Measurements from ENCODE around the gene DOCK3.

The DOCK3 gene, protein sequence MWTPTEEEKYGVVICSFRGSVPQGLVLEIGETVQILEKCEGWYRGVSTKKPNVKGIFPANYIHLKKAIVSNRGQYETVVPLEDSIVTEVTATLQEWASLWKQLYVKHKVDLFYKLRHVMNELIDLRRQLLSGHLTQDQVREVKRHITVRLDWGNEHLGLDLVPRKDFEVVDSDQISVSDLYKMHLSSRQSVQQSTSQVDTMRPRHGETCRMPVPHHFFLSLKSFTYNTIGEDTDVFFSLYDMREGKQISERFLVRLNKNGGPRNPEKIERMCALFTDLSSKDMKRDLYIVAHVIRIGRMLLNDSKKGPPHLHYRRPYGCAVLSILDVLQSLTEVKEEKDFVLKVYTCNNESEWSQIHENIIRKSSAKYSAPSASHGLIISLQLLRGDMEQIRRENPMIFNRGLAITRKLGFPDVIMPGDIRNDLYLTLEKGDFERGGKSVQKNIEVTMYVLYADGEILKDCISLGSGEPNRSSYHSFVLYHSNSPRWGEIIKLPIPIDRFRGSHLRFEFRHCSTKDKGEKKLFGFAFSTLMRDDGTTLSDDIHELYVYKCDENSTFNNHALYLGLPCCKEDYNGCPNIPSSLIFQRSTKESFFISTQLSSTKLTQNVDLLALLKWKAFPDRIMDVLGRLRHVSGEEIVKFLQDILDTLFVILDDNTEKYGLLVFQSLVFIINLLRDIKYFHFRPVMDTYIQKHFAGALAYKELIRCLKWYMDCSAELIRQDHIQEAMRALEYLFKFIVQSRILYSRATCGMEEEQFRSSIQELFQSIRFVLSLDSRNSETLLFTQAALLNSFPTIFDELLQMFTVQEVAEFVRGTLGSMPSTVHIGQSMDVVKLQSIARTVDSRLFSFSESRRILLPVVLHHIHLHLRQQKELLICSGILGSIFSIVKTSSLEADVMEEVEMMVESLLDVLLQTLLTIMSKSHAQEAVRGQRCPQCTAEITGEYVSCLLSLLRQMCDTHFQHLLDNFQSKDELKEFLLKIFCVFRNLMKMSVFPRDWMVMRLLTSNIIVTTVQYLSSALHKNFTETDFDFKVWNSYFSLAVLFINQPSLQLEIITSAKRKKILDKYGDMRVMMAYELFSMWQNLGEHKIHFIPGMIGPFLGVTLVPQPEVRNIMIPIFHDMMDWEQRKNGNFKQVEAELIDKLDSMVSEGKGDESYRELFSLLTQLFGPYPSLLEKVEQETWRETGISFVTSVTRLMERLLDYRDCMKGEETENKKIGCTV (N-terminal part only)

GRCh38 chr3:50674349-50675178 is at the start of gene DOCK3:
Gene DOCK3, plus strand, starts transcription at chr3:50674927. Its CDS starts 337 bp downstream, at chr3:50675264.
- peak; percentile 80 for DNase-seq

GRCh38 chr3:50625231-50626182 is 49.2 kb upstream of the DOCK3 start:
- DNase-seq, result no peak

DNA sequence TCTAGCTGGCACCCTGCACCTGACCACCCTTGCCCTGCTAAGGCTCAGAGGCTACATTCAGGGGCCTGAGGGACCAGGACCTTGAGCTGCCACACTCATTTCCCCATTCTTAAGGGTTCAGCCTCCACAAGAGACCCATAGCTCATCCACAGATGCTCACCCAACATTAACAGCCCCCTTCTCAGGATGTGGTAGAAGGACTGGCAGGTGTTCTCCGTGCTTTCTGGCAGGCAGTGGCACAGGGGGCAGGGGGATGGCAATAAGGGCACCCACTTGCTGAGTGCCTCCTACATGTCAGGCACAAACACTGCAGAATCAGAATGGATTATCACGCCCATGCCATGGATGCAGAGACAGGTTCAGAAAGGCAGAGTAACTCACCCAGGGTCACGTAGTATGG is 48.3 kb upstream of the DOCK3 start:
- DNase-seq, result no peak

DNA sequence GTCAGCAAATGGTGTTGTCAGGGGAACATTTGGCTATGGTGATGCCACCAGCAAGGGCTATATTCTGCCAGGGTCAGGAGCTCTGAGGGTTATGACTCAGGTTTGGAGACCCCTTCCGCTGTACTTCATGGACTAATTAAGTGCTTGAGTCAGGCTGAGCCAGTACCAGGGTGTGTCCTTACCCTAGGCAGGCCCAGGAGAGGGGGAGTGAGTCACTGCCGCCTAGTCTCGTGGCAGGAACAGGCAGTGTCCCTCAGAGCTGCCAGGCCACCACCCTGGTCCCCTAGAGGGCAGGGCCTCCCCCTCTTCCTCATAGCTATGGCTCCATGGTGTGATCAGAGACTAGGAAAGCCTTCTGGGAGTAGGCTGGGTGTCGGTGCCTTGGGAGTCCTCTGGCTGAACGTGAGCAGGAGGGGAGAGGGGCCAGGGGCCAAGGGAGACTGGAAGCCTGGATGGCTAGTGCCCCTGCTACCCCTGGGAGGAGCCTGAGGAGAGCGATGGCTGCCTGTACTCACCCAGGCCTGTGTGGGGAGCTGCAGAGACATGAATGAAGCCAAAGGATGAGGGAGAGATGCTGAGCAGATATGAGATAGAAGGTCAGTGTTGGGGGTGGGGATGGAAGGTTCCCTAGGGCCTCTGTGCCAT is 47.2 kb upstream of the DOCK3 start:
- peak; percentile 73 for DNase-seq

- no peak for DNase-seq
Measured at GRCh38 chr3:50628601-50629000, 46.1 kb upstream of the DOCK3 start.

GRCh38 chr3:50630394-50630793 is 44.3 kb upstream of the DOCK3 start:
- DNase-seq, result no peak

DNA sequence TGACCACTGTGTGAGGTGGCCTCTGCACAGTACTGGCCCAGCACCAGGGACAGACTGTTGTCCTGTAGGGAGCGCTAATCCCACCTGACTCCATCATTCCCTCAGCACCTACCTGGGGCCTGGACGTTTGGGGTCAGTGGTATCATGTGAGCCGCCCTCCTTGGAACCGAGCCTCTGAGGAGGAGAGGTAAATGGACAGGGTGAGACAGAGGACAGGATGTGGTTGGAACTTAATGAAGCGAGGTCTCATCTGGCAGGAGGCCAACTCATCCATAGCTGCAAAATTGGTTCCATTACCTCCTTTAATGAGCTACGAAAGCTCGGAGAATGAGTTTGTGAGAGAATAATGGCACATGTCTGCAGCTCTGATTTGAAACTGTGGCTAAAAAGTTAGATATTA is 43.9 kb upstream of the DOCK3 start:
- no peak for DNase-seq

- peak; percentile 86 for DNase-seq
Measured at GRCh38 chr3:50632450-50632849, 42.3 kb upstream of the DOCK3 start.

GRCh38 chr3:50633230-50633790 is 41.4 kb upstream of the DOCK3 start:
- DNase-seq, result no peak

GRCh38 chr3:50635066-50635465 is 39.7 kb upstream of the DOCK3 start:
- DNase-seq, result no peak

- no peak for DNase-seq
Measured at GRCh38 chr3:50637011-50637410, 37.7 kb upstream of the DOCK3 start.

- DNase-seq, result no peak
Measured at GRCh38 chr3:50637945-50638344, 36.8 kb upstream of the DOCK3 start.

- no peak for DNase-seq
Measured at GRCh38 chr3:50639055-50639494, 35.7 kb upstream of the DOCK3 start.

DNA sequence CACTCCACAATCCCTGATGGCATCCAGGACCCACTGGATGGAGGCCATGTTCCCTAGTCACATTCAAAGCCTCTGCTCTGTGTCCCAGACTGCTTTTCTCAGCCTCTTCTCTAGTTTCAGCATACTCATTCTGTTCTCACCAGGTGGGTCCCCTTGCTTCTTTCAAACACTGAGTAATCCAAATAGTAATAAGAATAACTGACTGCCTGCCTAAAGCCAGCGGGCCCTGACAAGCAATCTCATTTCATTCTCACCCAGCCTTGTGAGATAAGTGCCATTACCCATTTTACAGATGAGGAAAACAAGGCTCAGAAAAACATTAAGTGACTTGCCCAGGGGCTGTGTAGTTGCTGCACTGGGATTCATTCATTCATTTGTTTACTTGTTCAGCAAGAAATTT is 32.3 kb upstream of the DOCK3 start:
- DNase-seq, result no peak

- no peak for DNase-seq
Measured at GRCh38 chr3:50644561-50644960, 30.2 kb upstream of the DOCK3 start.

DNA sequence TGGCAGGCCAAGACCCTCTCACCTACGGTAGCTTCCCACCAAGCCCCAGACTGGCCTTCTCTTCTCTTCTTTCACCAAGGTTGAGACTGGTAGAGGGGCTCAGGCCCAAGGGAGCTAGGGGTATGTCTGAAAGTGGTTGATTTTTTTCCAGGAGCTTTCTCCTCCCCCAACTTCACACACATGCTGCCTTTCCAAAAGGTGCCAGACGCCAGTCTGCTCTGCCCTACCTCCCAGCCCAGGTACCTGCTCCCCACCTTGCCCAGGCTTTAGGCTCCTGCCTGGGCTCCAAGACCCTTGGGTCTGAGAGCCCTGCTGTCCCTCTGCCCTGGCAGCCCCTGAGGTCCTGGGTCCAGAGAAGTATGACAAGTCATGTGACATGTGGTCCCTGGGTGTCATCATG is 29.3 kb upstream of the DOCK3 start:
- no peak for DNase-seq

DNA sequence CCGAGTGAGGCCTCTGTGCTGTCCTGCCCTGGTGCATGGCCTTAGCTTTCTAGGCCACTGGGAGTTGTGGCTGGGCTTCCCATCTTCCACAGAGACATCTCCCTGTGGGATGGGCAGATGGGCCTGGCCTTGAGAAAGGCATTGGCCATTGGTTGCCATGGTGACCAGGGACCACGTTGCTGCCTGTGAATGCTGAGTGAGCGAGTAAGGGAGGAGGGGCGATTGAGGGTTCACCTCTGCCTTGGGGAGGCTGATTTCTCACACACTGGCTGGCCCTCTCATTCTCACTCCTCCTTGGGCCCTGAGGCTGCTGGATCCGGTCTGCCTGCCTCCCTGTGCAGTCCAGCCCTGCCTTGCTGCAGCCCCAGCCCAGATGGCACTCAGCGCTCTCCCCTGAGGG is 26.4 kb upstream of the DOCK3 start:
- DNase-seq, result no peak

- DNase-seq, result no peak
Measured at GRCh38 chr3:50648944-50649343, 25.8 kb upstream of the DOCK3 start.

GRCh38 chr3:50649451-50649931 is 25.2 kb upstream of the DOCK3 start:
- DNase-seq, result no peak

DNA sequence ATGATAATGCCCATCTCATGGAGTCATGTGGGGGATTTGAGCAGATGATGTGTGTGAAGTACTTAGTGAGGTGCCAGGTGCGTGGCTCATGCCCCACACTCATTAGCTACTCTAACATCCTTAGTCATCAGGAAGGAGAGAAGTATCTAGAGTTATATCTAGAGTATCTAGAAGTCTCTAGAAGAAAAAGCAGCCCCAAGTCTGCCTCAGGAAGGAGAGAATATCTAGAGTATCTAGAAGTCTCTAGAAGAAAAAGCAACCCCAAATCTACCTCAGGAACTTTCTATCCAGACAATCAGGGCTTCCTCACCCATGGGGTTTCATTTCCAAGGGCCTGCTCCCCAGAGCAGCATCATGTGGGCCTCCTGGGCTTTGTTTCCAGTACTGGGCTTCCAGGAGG is 24.7 kb upstream of the DOCK3 start:
- no peak for DNase-seq

Measured in hematopoietic multipotent progenitor cell treated with erythropoietin and hydrocortisone succinate and interleukin-3 and kit ligand, for 4 days (in vitro differentiated cells).